Fibroblast of lung (primary cell): ENCODE results near the gene TMEM117. TPM values are rescaled to one million over a fixed set of nuclear protein-coding genes. Genes with fewer than 3 reads are reported as not detected.
A peak's percentile ranks its signal among the peaks of the same experiment; 100 is the strongest.

Experiments used
- DNase-seq, 2 donors: peaks; one replicate each; pipeline versions ENCODE4 v3.0.0 to v3.0.0-alpha.2; 2010; ENCODE audit warnings: low read depth in 2 of 2
- H2AFZ ChIP-seq: 2 replicates; pipeline ENCODE4 v1.5.1; 2012; ENCODE audit warnings: low read length, control low read depth, inconsistent platforms
- H3K27ac ChIP-seq: 2 replicates; pipeline ENCODE4 v1.5.1; 2011; ENCODE audit warnings: low read length, control low read depth; ENCODE audit not compliant: insufficient read depth
- H3K27me3 ChIP-seq: 2 replicates; pipeline ENCODE4 v1.5.1; 2011; ENCODE audit warnings: mild to moderate bottlenecking, low read length; ENCODE audit not compliant: control insufficient read depth, insufficient read depth
- H3K36me3 ChIP-seq: 2 replicates; pipeline ENCODE4 v1.5.1; 2011; ENCODE audit warnings: low read length; ENCODE audit not compliant: control insufficient read depth, insufficient read depth
- H3K4me1 ChIP-seq: 2 replicates; pipeline ENCODE4 v1.5.1; 2011; ENCODE audit warnings: low read length; ENCODE audit not compliant: control insufficient read depth, insufficient read depth; ENCODE audit errors: extremely low read depth
- H3K4me2 ChIP-seq: 2 replicates; pipeline ENCODE4 v1.5.1; 2011; ENCODE audit warnings: low read length, control low read depth; ENCODE audit not compliant: insufficient read depth; ENCODE audit errors: extremely low read depth
- H3K4me3 ChIP-seq, 4 experiments: fragments of 200-600 bp in 1 of 4; sonication (generic) in 1 of 4; replicated peaks in 1 of 4; 2 replicates each; pipeline ENCODE4 v1.5.1; 2011 to 2016; ENCODE audit warnings: low read length in 4 of 4, low read depth in 3 of 4, mild to moderate bottlenecking in 3 of 4, control low read depth in 2 of 4, inconsistent platforms in 1 of 4, mixed read lengths in 1 of 4; ENCODE audit not compliant: insufficient read depth in 1 of 4; ENCODE audit errors: control extremely low read depth in 1 of 4
- H3K79me2 ChIP-seq: 2 replicates; pipeline ENCODE4 v1.5.1; 2012; ENCODE audit warnings: mild to moderate bottlenecking, low read length, inconsistent platforms; ENCODE audit not compliant: control insufficient read depth, insufficient read depth
- H3K9ac ChIP-seq: 2 replicates; pipeline ENCODE4 v1.5.1; 2011; ENCODE audit warnings: mild to moderate bottlenecking, low read length, control low read depth; ENCODE audit not compliant: insufficient read depth
- H3K9me3 ChIP-seq: 2 replicates; pipeline ENCODE4 v1.5.1; 2012; ENCODE audit warnings: low read depth, low read length; ENCODE audit not compliant: control insufficient read depth, insufficient read depth
- H4K20me1 ChIP-seq: 2 replicates; pipeline ENCODE4 v1.5.1; 2011; ENCODE audit warnings: low read length; ENCODE audit not compliant: control insufficient read depth, insufficient read depth; ENCODE audit errors: extremely low read depth
- CTCF ChIP-seq, 2 donors: IDR thresholded peaks in 1 of 2; conservative IDR thresholded peaks in 1 of 2; 1 replicate in 1 of 2; 2 replicates in 1 of 2; pipeline ENCODE4 v1.5.1; 2011 to 2012; ENCODE audit warnings: low read length in 2 of 2, control low read depth in 1 of 2, inconsistent platforms in 1 of 2, low read depth in 1 of 2, mild to moderate bottlenecking in 1 of 2
- EZH2 ChIP-seq: IDR thresholded peaks from 2 replicates; pipeline ENCODE4 v1.5.1; 2012; ENCODE audit warnings: low read length, control low read depth, mild to moderate bottlenecking; ENCODE audit errors: missing control alignments
- polyA plus RNA-seq, 2 donors: library from polyadenylated mRNA; depleted of rRNA in 1 of 2; stranded (reverse) in 1 of 2; unstranded in 1 of 2; fragments of >200 nt; gene quantifications; 2 replicates each; pipeline ENCODE4 v1.2.1, GENCODE V29; 2011 to 2012; ENCODE audit warnings: missing spikeins in 1 of 2
- total RNA-seq: library from RNA; depleted of rRNA; stranded (reverse); fragments of >200 nt; gene quantifications from 2 replicates; pipeline ENCODE4 v1.2.1, GENCODE V29; 2014

The TMEM117 gene
- total and polyA plus RNA-seq, 2 donors (not counting 1 experiment from before 2014, with no cell fraction given) = 7.6 to 7.8 TPM

- no peak for DNase-seq
- H3K27me3 ChIP-seq = no peaks in the 10 kb centered on the region
- H3K4me1 ChIP-seq = no peaks in the 10 kb centered on the region
- no peaks in the 10 kb centered on the region for H3K36me3 ChIP-seq
- H3K79me2 ChIP-seq = no peaks in the 10 kb centered on the region
- no peaks in the 10 kb centered on the region for H4K20me1 ChIP-seq
- no peak overlapping the region for H3K4me3 ChIP-seq
- no peak overlapping the region for H3K27ac ChIP-seq
- TF ChIP-seq EZH2 (no peak), CTCF (conservative IDR thresholded peaks at IDR 0.05 in 1 of 2, IDR thresholded peaks at IDR 0.05 in 1 of 2; ENCODE audit: low read depth in 1 of 2, low read length in 2 of 2) (no peak)
- H3K9me3 ChIP-seq = no peaks in the 10 kb centered on the region
- no peak overlapping the region for H3K4me2 ChIP-seq
- no peak overlapping the region for H3K9ac ChIP-seq
- H2AFZ ChIP-seq = no peak overlapping the region
Measured at GRCh38 chr12:44313188-44313587, 477.3 kb downstream of the TMEM117 start.

GRCh38 chr12:44314007-44314500, 478.2 kb downstream of the TMEM117 start:
- peak in 1 of 2 donors; percentile 38 for DNase-seq
- Histone ChIP-seq H3K27me3 (no peaks in the 10 kb centered on the region), H3K79me2 (no peaks in the 10 kb centered on the region), H3K4me1 (no peaks in the 10 kb centered on the region), H3K4me3 (no peak overlapping the region), H3K9me3 (no peaks in the 10 kb centered on the region), H2AFZ (no peak overlapping the region), H3K36me3 (no peaks in the 10 kb centered on the region), H3K9ac (no peak overlapping the region), H3K4me2 (no peak overlapping the region), H3K27ac (no peak overlapping the region), H4K20me1 (no peaks in the 10 kb centered on the region)
- TF ChIP-seq EZH2 = no peak
- no peak for TF ChIP-seq CTCF (conservative IDR thresholded peaks at IDR 0.05 in 1 of 2, IDR thresholded peaks at IDR 0.05 in 1 of 2; ENCODE audit: low read depth in 1 of 2, low read length in 2 of 2)

GRCh38 chr12:44317651-44318126, 481.8 kb downstream of the TMEM117 start:
- Histone ChIP-seq H3K79me2 (no peaks in the 10 kb centered on the region), H3K27ac (no peak overlapping the region), H3K27me3 (no peaks in the 10 kb centered on the region), H3K36me3 (no peaks in the 10 kb centered on the region), H4K20me1 (no peaks in the 10 kb centered on the region), H3K9ac (no peak overlapping the region), H2AFZ (no peak overlapping the region), H3K9me3 (no peaks in the 10 kb centered on the region), H3K4me1 (no peaks in the 10 kb centered on the region), H3K4me3 (no peak overlapping the region), H3K4me2 (no peak overlapping the region)
- peak; percentile 18 to 58 for TF ChIP-seq CTCF (conservative IDR thresholded peaks at IDR 0.05 in 1 of 2, IDR thresholded peaks at IDR 0.05 in 1 of 2; ENCODE audit: low read depth in 1 of 2, low read length in 2 of 2)
- no peak for TF ChIP-seq EZH2
- peak; percentile 29 to 41 for DNase-seq
